Testis (tissue), 2 donors: ENCODE data around the gene C4orf50.

Experiments used
- CTCF ChIP-seq, 3 experiments: fragments of 450-650 bp in 2 of 3; fragments of 200-600 bp in 1 of 3; sonication (generic) in 1 of 3; IDR thresholded peaks; one replicate each; pipeline ENCODE4 v1.5.1; 2016 to 2019; ENCODE audit warnings: antibody characterized with exemption in 3 of 3, mild to moderate bottlenecking in 2 of 3, moderate library complexity in 1 of 3
- POLR2A ChIP-seq: fragments of 450-650 bp; IDR thresholded peaks from one replicate; pipeline ENCODE4 v1.6.1; 2017; ENCODE audit warnings: antibody characterized with exemption, mild to moderate bottlenecking, moderate library complexity

GRCh38 chr4:5866841-5867813 lies 151.1 kb downstream of the C4orf50 start:
- TF ChIP-seq CTCF (IDR thresholded peaks at IDR 0.05) = no peak
- TF ChIP-seq POLR2A = no peak
